Suppressor macrophage treated with lipopolysaccharide for 1 hour (primary cell): ENCODE measurements around the gene OR2M5.

Experiments
- DNase-seq, 3 donors: peaks; one replicate each; pipeline ENCODE4 v3.0.0-alpha.2; 2020 to 2022

Gene OR2M5

GRCh38 chr1:248144513-248145198, at the start of gene OR2M5:
Gene OR2M5 (plus strand): TSS chr1:248145148. CDS start chr1:248145148, 0 bp downstream.
- DNase-seq, result no peak

- no peak for DNase-seq
Measured at GRCh38 chr1:248098529-248098928, 46.4 kb upstream of the OR2M5 start.

- DNase-seq, result no peak
Measured at GRCh38 chr1:248102847-248103246, 42.1 kb upstream of the OR2M5 start.

GRCh38 chr1:248111157-248111556, 33.8 kb upstream of the OR2M5 start:
- no peak for DNase-seq

GRCh38 chr1:248114890-248115289, 30.1 kb upstream of the OR2M5 start:
- no peak for DNase-seq

- no peak for DNase-seq
Measured at GRCh38 chr1:248127653-248128052, 17.3 kb upstream of the OR2M5 start.

- DNase-seq, result no peak
Measured at GRCh38 chr1:248136811-248137210, 8.1 kb upstream of the OR2M5 start.

- no peak for DNase-seq
Measured at GRCh38 chr1:248140846-248141245, 4.1 kb upstream of the OR2M5 start.

- no peak for DNase-seq
Measured at GRCh38 chr1:248143311-248143710, 1.6 kb upstream of the OR2M5 start.

GRCh38 chr1:248152056-248152827, 7.3 kb downstream of the OR2M5 start:
- DNase-seq, result no peak

GRCh38 chr1:248155927-248156326, 11.0 kb downstream of the OR2M5 start:
- DNase-seq, result no peak

- DNase-seq, result no peak
Measured at GRCh38 chr1:248158758-248159157, 13.8 kb downstream of the OR2M5 start.

- no peak for DNase-seq
Measured at GRCh38 chr1:248164031-248164430, 19.1 kb downstream of the OR2M5 start.

- DNase-seq, result no peak
Measured at GRCh38 chr1:248165186-248165585, 20.2 kb downstream of the OR2M5 start.

GRCh38 chr1:248174521-248174920, 29.6 kb downstream of the OR2M5 start, which contains the start of gene OR2M2:
Gene OR2M2 (plus strand): TSS chr1:248174821. CDS start chr1:248179986, 5,165 bp downstream.
- no peak for DNase-seq

- DNase-seq, result no peak
Measured at GRCh38 chr1:248183996-248184395, 39.0 kb downstream of the OR2M5 start.

- DNase-seq, result no peak
Measured at GRCh38 chr1:248187363-248187762, 42.4 kb downstream of the OR2M5 start.

- no peak for DNase-seq
Measured at GRCh38 chr1:248189026-248189425, 44.1 kb downstream of the OR2M5 start.

GRCh38 chr1:248194117-248194516, 49.2 kb downstream of the OR2M5 start:
- DNase-seq, result no peak
